MM.1S (cell line): ENCODE measurements around the gene RBAK.

Experiments used
- DNase-seq: peaks from one replicate; pipeline ENCODE4 v3.0.0-alpha.2; 2015
- H2AFZ ChIP-seq: fragments of 300-600 bp; sonication (generic); 2 replicates; pipeline ENCODE4 v1.6.0; 2016; ENCODE audit warnings: antibody characterized with exemption, low read length
- H3F3A ChIP-seq: fragments of 300-600 bp; sonication (generic); 2 replicates; pipeline ENCODE4 v1.6.1; 2016; ENCODE audit warnings: mild to moderate bottlenecking, antibody characterized with exemption, low read length, moderate library complexity, mixed read lengths; ENCODE audit not compliant: insufficient read depth
- H3K27ac ChIP-seq: fragments of 300-600 bp; sonication (generic); 2 replicates; pipeline ENCODE4 v1.5.1; 2016; ENCODE audit warnings: mild to moderate bottlenecking, low read length
- H3K27me3 ChIP-seq: fragments of 300-600 bp; sonication (generic); replicated peaks from 2 replicates; pipeline ENCODE4 v1.6.0; 2016; ENCODE audit warnings: low read length; ENCODE audit not compliant: insufficient read depth
- H3K36me3 ChIP-seq: fragments of 300-600 bp; sonication (generic); replicated peaks from 2 replicates; pipeline ENCODE4 v1.6.1; 2016; ENCODE audit warnings: mild to moderate bottlenecking, low read length, mixed read lengths; ENCODE audit not compliant: insufficient read depth
- H3K4me1 ChIP-seq: fragments of 300-600 bp; sonication (generic); 2 replicates; pipeline ENCODE4 v1.6.1; 2016; ENCODE audit warnings: low read length, mixed read lengths
- H3K4me2 ChIP-seq: fragments of 300-600 bp; sonication (generic); 2 replicates; pipeline ENCODE4 v1.6.0; 2016; ENCODE audit warnings: low read depth, low read length
- H3K4me3 ChIP-seq: fragments of 300-600 bp; sonication (generic); 2 replicates; pipeline ENCODE4 v1.5.1; 2016; ENCODE audit warnings: low read length, mixed read lengths
- H3K79me2 ChIP-seq: fragments of 300-600 bp; sonication (generic); 2 replicates; pipeline ENCODE4 v1.6.1; 2016; ENCODE audit warnings: mixed run types, low read length, mixed read lengths
- H3K9ac ChIP-seq: fragments of 300-600 bp; sonication (generic); 2 replicates; pipeline ENCODE4 v1.6.1; 2016; ENCODE audit warnings: low read length, mixed read lengths
- H3K9me2 ChIP-seq: fragments of 300-600 bp; sonication (generic); replicated peaks from 2 replicates; pipeline ENCODE4 v1.6.1; 2016; ENCODE audit warnings: mild to moderate bottlenecking, low read length, mixed read lengths; ENCODE audit not compliant: insufficient read depth
- H3K9me3 ChIP-seq: fragments of 300-600 bp; sonication (generic); replicated peaks from 2 replicates; pipeline ENCODE4 v1.6.1; 2016; ENCODE audit warnings: mild to moderate bottlenecking, low read length, mixed read lengths; ENCODE audit not compliant: insufficient read depth
- H4K20me1 ChIP-seq: fragments of 300-600 bp; sonication (generic); 2 replicates; pipeline ENCODE4 v1.6.1; 2016; ENCODE audit warnings: mild to moderate bottlenecking, low read length, moderate library complexity, mixed read lengths; ENCODE audit not compliant: insufficient read depth
- CTCF ChIP-seq: fragments of 300-600 bp; sonication (generic); IDR thresholded peaks from 2 replicates; pipeline ENCODE4 v1.5.1; 2016; ENCODE audit warnings: antibody characterized with exemption, low read length, mixed read lengths
- EZH2 ChIP-seq: fragments of 300-600 bp; sonication (generic); optimal IDR thresholded peaks from 2 replicates; pipeline ENCODE3; 2017; ENCODE audit warnings: low read depth, mild to moderate bottlenecking, antibody characterized with exemption, low read length, mixed read lengths
- EZH2phosphoT487 ChIP-seq: fragments of 300-600 bp; sonication (generic); IDR thresholded peaks from 2 replicates; pipeline ENCODE4 v1.6.1; 2018; ENCODE audit warnings: antibody characterized with exemption, low read length

Gene RBAK

GRCh38 chr7:5053175-5053574, 7.5 kb downstream of the RBAK start:
- no peaks in the 10 kb centered on the region for H3K79me2 ChIP-seq
- no peak for TF ChIP-seq EZH2
- no peak for TF ChIP-seq EZH2phosphoT487
- no peak for TF ChIP-seq CTCF
- H4K20me1 ChIP-seq, result no peaks in the 10 kb centered on the region
- H3K4me1 ChIP-seq, result no peaks in the 10 kb centered on the region
- H3K36me3 ChIP-seq, result peaks cover 14% of the 10 kb centered on the region
- no peak overlapping the region for H3K9ac ChIP-seq
- H3K9me3 ChIP-seq, result no peaks in the 10 kb centered on the region
- no peak for DNase-seq
- no peak overlapping the region for H2AFZ ChIP-seq
- H3K27ac ChIP-seq, result no peak overlapping the region
- no peak overlapping the region for H3K4me3 ChIP-seq
- H3K27me3 ChIP-seq, result no peaks in the 10 kb centered on the region
- H3F3A ChIP-seq, result no peaks in the 10 kb centered on the region
- H3K4me2 ChIP-seq, result no peak overlapping the region
- no peaks in the 10 kb centered on the region for H3K9me2 ChIP-seq

DNA sequence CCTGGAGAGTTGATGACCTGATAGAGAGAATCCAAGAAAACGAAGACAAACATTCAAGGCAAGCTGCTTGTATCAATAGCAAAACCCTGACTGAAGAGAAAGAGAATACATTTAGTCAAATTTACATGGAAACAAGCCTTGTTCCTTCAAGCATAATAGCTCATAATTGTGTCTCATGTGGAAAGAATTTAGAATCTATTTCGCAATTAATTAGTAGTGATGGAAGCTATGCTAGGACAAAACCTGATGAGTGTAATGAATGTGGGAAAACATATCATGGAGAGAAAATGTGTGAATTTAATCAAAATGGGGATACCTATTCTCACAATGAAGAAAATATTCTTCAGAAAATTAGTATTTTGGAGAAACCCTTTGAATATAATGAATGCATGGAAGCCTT, 18.0 kb downstream of the RBAK start:
- Histone ChIP-seq H3K9me3 (peaks cover 10% of the 10 kb centered on the region; the same call in 1 of the 2 replicates), H3K36me3 (peaks cover 56% of the 10 kb centered on the region), H4K20me1 (no peaks in the 10 kb centered on the region), H3K27me3 (no peaks in the 10 kb centered on the region), H3K9me2 (no peaks in the 10 kb centered on the region), H3K4me2 (no peak overlapping the region), H3K27ac (no peak overlapping the region), H3K4me1 (no peaks in the 10 kb centered on the region), H3K79me2 (no peaks in the 10 kb centered on the region), H3K9ac (no peak overlapping the region), H3F3A (no peaks in the 10 kb centered on the region), H2AFZ (no peak overlapping the region), H3K4me3 (no peak overlapping the region)
- no peak for DNase-seq
- TF ChIP-seq CTCF (no peak), EZH2 (no peak), EZH2phosphoT487 (no peak)

DNA sequence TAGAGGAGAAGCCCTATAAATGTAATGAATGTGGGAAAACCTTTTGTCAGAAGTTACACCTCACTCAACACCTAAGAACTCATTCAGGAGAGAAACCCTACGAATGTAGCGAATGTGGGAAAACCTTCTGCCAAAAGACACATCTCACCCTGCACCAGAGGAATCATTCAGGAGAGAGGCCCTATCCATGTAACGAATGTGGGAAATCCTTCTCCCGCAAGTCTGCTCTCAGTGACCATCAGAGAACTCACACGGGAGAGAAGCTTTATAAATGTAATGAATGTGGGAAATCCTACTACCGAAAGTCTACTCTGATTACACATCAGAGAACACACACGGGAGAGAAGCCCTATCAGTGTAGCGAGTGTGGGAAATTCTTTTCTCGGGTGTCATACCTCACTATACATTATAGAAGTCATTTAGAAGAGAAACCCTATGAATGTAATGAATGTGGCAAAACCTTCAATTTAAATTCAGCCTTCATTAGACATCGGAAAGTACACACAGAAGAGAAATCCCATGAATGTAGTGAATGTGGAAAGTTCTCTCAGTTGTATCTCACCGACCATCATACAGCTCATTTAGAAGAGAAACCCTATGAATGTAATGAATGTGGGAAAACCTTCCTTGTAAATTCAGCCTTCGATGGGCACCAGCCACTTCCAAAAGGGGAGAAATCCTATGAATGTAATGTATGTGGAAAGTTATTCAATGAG, 18.9 kb downstream of the RBAK start:
- no peaks in the 10 kb centered on the region for H3F3A ChIP-seq

More for the DNA sequence above, 18.9 kb downstream of the RBAK start:
- no peaks in the 10 kb centered on the region for H3K27me3 ChIP-seq
- no peak overlapping the region for H3K4me3 ChIP-seq
- H3K9ac ChIP-seq, result no peak overlapping the region
- peaks cover 10% of the 10 kb centered on the region; the same call in 1 of the 2 replicates for H3K9me3 ChIP-seq
- TF ChIP-seq CTCF, result no peak
- no peak for TF ChIP-seq EZH2phosphoT487
- no peak for TF ChIP-seq EZH2
- H3K36me3 ChIP-seq, result peaks cover 48% of the 10 kb centered on the region
- H3K4me1 ChIP-seq, result no peaks in the 10 kb centered on the region
- no peaks in the 10 kb centered on the region for H4K20me1 ChIP-seq
- H3K27ac ChIP-seq, result no peak overlapping the region
- H3K9me2 ChIP-seq, result no peaks in the 10 kb centered on the region
- no peak overlapping the region for H2AFZ ChIP-seq
- no peak for DNase-seq
- H3K79me2 ChIP-seq, result no peaks in the 10 kb centered on the region
- no peak overlapping the region for H3K4me2 ChIP-seq
